Erythroblast (primary cell): ENCODE data around the gene METTL14.

Experiments
- GATA1 ChIP-seq: IDR thresholded peaks from 2 replicates; pipeline ENCODE4 v1.6.1; 2011; ENCODE audit warnings: low read depth, mild to moderate bottlenecking, control low read depth, low read length, moderate library complexity
- POLR2A ChIP-seq: IDR thresholded peaks from 2 replicates; pipeline ENCODE4 v1.6.1; 2011; ENCODE audit warnings: mild to moderate bottlenecking, low read length

DNA sequence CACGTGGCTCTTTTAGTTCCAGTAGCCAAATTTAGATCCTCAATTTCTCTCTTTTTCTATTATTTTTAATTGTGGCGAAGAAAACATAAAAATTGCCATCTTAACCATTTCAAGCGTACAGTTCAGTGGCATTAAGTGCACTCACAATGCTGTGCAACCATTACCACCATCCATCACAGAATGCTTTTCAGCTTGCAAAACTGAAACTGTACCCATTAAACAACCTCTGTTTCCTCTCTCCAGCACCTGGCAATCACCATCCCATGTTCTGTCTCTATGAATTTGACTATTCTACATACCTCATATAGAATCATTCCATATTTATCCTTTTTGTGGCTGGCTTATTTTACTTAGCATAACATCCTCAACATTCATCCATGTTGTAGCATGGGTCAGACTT lies 74.9 kb downstream of the METTL14 start:
- no peak for TF ChIP-seq POLR2A
- TF ChIP-seq GATA1, result no peak
